ENCODE data around the gene TMEM86B.

The TMEM86B gene

DNA sequence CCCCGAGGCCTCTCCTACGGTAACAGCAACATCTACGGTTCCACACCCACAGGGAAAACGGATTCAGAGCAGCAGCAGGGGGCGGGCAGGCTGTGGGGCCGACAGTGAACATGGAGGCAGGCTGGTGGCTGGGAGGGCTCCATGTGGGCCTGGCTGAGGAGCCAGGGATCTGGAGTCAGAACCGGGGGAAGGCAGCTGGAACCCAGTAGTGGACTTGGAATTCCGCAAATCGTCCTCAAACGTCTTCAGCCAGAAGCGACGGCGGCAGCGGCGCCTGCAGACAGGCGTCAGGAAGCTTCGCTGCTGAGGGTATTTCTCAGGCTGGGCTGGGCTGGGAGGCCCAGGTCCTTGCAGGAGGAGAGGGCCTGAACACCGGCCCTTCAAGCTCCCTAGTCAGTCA is 1.8 kb downstream of the TMEM86B start:
- no peak for TF ChIP-seq EGR1 (IDR thresholded peaks at IDR 0.05)
- no peak for TF ChIP-seq EP300 (IDR thresholded peaks at IDR 0.05; ENCODE audit: borderline replicate concordance)
- TF ChIP-seq REST (IDR thresholded peaks at IDR 0.05; ENCODE audit: low read depth), result no peak
- no peak for TF ChIP-seq CEBPB (IDR thresholded peaks at IDR 0.05)
- TF ChIP-seq CREB1 (IDR thresholded peaks at IDR 0.05; ENCODE audit: low read depth), result no peak
- TF ChIP-seq, protein P1, sequence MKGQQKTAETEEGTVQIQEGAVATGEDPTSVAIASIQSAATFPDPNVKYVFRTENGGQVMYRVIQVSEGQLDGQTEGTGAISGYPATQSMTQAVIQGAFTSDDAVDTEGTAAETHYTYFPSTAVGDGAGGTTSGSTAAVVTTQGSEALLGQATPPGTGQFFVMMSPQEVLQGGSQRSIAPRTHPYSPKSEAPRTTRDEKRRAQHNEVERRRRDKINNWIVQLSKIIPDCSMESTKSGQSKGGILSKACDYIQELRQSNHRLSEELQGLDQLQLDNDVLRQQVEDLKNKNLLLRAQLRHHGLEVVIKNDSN (IDR thresholded peaks at IDR 0.05), result no peak
- no peak for TF ChIP-seq ZBTB7A (IDR thresholded peaks at IDR 0.05; ENCODE audit: low read depth)
- no peak for TF ChIP-seq TCF12 (IDR thresholded peaks at IDR 0.05; ENCODE audit: low read depth)
- no peak for TF ChIP-seq TEAD4 (IDR thresholded peaks at IDR 0.05)
- TF ChIP-seq RAD21 (IDR thresholded peaks at IDR 0.05; ENCODE audit: low read depth), result no peak
- TF ChIP-seq TAF1 (IDR thresholded peaks at IDR 0.05; ENCODE audit: low read depth), result no peak
- TF ChIP-seq NFIC (IDR thresholded peaks at IDR 0.05), result no peak
- TF ChIP-seq YY1 (IDR thresholded peaks at IDR 0.05; ENCODE audit: low read depth), result no peak
- TF ChIP-seq FOXM1 (IDR thresholded peaks at IDR 0.05; ENCODE audit: borderline replicate concordance, low read depth), result no peak
- TF ChIP-seq, protein P2, sequence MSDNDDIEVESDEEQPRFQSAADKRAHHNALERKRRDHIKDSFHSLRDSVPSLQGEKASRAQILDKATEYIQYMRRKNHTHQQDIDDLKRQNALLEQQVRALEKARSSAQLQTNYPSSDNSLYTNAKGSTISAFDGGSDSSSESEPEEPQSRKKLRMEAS (IDR thresholded peaks at IDR 0.05), result no peak

DNA sequence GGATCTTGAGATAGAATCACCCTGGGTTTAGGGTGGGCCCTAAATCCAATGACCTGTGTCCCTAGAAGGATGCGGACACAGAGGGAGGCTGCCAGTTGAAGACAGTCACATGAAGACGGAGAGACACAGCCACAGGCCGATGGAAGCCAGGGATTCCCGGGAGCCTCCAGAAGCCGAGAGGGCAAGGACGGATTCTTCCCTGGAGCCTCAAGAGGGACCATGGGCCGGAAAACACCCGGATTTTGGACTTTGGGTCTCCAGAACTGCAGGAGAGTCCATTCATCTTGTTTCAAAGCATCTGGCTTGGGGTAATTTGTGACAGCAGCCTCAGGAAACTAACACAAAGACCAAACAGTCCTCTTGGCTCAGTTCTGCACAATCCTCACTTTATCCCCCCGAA is 2.3 kb downstream of the TMEM86B start:
- TF ChIP-seq TCF12 (IDR thresholded peaks at IDR 0.05; ENCODE audit: low read depth) (no peak), ZBTB7A (IDR thresholded peaks at IDR 0.05; ENCODE audit: low read depth) (no peak), CEBPB (IDR thresholded peaks at IDR 0.05) (no peak), EGR1 (IDR thresholded peaks at IDR 0.05) (no peak), EP300 (IDR thresholded peaks at IDR 0.05; ENCODE audit: borderline replicate concordance) (no peak), TAF1 (IDR thresholded peaks at IDR 0.05; ENCODE audit: low read depth) (no peak), FOXM1 (IDR thresholded peaks at IDR 0.05; ENCODE audit: borderline replicate concordance, low read depth) (no peak), REST (IDR thresholded peaks at IDR 0.05; ENCODE audit: low read depth) (no peak), CREB1 (IDR thresholded peaks at IDR 0.05; ENCODE audit: low read depth) (no peak), RAD21 (IDR thresholded peaks at IDR 0.05; ENCODE audit: low read depth) (no peak), YY1 (IDR thresholded peaks at IDR 0.05; ENCODE audit: low read depth) (no peak), TEAD4 (IDR thresholded peaks at IDR 0.05) (no peak), NFIC (IDR thresholded peaks at IDR 0.05) (no peak)
- TF ChIP-seq, protein P1 (IDR thresholded peaks at IDR 0.05), result no peak
- TF ChIP-seq, protein P2 (IDR thresholded peaks at IDR 0.05), result no peak

DNA sequence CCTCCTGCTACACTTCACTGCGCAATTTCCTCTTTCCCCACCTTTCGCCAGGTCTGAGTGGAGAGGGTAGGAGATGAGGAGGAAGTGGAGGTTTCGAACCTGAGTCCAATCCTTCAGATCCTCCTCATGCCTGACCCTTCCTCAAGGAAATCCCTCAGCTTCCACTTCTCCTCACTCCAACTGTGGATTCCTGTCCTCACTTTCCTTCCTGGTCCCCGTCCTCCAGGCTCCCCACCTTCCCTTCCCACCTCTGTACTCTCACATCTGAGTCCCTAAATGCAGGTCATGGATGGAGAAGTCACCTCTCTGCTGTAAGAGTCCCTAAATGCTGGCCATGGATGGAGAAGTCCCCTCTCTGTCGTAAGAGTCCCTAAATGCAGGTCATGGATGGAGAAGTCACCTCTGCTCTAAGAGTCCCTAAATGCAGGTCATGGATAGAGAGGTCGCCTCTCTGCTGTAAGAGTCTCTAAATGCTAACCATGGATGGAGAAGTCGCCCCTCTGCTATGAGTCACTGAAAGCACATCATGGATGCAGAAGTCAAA is 3.1 kb downstream of the TMEM86B start:
- TF ChIP-seq TCF12 (IDR thresholded peaks at IDR 0.05; ENCODE audit: low read depth) (no peak), TEAD4 (IDR thresholded peaks at IDR 0.05) (no peak), REST (IDR thresholded peaks at IDR 0.05; ENCODE audit: low read depth) (no peak), NFIC (IDR thresholded peaks at IDR 0.05) (no peak), FOXM1 (IDR thresholded peaks at IDR 0.05; ENCODE audit: borderline replicate concordance, low read depth) (no peak), RAD21 (IDR thresholded peaks at IDR 0.05; ENCODE audit: low read depth) (no peak), TAF1 (IDR thresholded peaks at IDR 0.05; ENCODE audit: low read depth) (no peak), CEBPB (IDR thresholded peaks at IDR 0.05) (no peak), EP300 (IDR thresholded peaks at IDR 0.05; ENCODE audit: borderline replicate concordance) (no peak), YY1 (IDR thresholded peaks at IDR 0.05; ENCODE audit: low read depth) (no peak), ZBTB7A (IDR thresholded peaks at IDR 0.05; ENCODE audit: low read depth) (no peak), EGR1 (IDR thresholded peaks at IDR 0.05) (no peak), CREB1 (IDR thresholded peaks at IDR 0.05; ENCODE audit: low read depth) (no peak)
- TF ChIP-seq, protein P2 (IDR thresholded peaks at IDR 0.05), result no peak
- TF ChIP-seq, protein P1 (IDR thresholded peaks at IDR 0.05), result no peak

All from Ishikawa (cell line).